IPS-18a (cell line): Measurements from ENCODE around the gene INSYN2B.

Experiments used
- H3K27ac ChIP-seq: one replicate; pipeline ENCODE4 v1.5.1; 2013; ENCODE audit warnings: low read length
- H3K27me3 ChIP-seq: one replicate; pipeline ENCODE4 v1.6.1; 2013; ENCODE audit warnings: mild to moderate bottlenecking, low read length; ENCODE audit not compliant: control insufficient read depth, insufficient read depth
- H3K36me3 ChIP-seq: one replicate; pipeline ENCODE4 v1.6.1; 2013; ENCODE audit warnings: low read depth, low read length; ENCODE audit not compliant: control insufficient read depth
- H3K4me1 ChIP-seq: one replicate; pipeline ENCODE4 v1.6.1; 2013; ENCODE audit warnings: low read depth, low read length; ENCODE audit not compliant: control insufficient read depth
- H3K4me3 ChIP-seq: one replicate; pipeline ENCODE4 v1.5.1; 2013; ENCODE audit warnings: low read length
- H3K9ac ChIP-seq: one replicate; pipeline ENCODE4 v1.6.1; 2013; ENCODE audit warnings: mild to moderate bottlenecking, low read length, moderate library complexity
- H3K9me3 ChIP-seq: one replicate; pipeline ENCODE4 v1.6.1; 2013; ENCODE audit warnings: low read depth, low read length; ENCODE audit not compliant: control insufficient read depth

INSYN2B gene

DNA sequence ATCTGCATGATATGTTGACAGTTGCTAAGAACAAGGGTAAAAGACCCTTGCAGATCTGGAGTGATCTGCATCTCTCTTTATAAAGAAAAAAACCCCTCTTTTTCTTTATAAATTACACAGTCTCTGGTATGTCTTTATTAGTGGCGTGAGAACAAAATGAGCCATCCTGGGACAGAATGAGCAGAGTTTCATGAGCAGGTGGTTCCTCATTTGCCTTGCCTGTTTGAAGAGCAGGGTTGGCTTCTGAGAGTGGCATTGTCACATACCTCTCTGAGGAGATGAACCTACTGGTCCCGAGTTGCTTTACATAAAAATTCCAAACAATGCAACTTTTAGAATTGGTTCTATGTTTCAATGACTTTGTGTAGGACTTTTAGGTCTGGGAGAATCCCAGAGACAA is 94.3 kb downstream of the INSYN2B start:
- Histone ChIP-seq H3K9ac (no peak overlapping the region), H3K9me3 (no peaks in the 10 kb centered on the region), H3K4me3 (no peak overlapping the region), H3K27me3 (no peaks in the 10 kb centered on the region), H3K4me1 (no peaks in the 10 kb centered on the region), H3K36me3 (no peaks in the 10 kb centered on the region), H3K27ac (no peak overlapping the region)

DNA sequence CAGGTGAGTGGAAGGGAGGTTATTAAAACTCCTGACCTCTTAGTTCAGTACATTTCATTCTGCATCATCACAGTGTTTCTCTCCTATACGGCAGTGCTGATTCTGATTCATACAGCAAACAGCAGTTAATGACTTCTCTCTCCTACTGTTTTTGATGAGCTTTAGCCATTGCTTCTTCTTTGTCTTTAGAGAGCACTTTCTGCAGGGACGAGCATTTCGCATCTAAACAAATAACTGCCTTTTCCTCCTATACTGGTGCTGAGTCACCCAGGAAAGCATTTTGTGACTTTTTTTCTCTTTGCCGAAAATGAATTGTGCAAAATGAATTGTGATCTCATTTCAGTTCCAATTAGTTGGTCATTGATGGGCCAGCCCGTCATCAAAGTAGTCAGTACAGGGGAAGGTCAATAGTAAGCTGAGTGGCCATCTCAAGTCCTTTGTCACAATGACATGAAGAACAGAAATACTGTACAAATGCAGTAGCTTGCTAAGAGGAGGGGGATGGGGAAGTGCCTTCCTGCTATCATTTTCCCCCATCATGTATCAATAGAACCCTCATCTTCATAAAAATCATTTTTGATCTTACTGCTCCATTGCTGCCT is 98.5 kb downstream of the INSYN2B start:
- Histone ChIP-seq H3K4me3 (no peak overlapping the region), H3K9me3 (no peaks in the 10 kb centered on the region), H3K4me1 (no peaks in the 10 kb centered on the region), H3K9ac (no peak overlapping the region), H3K27me3 (no peaks in the 10 kb centered on the region), H3K27ac (no peak overlapping the region), H3K36me3 (no peaks in the 10 kb centered on the region)

DNA sequence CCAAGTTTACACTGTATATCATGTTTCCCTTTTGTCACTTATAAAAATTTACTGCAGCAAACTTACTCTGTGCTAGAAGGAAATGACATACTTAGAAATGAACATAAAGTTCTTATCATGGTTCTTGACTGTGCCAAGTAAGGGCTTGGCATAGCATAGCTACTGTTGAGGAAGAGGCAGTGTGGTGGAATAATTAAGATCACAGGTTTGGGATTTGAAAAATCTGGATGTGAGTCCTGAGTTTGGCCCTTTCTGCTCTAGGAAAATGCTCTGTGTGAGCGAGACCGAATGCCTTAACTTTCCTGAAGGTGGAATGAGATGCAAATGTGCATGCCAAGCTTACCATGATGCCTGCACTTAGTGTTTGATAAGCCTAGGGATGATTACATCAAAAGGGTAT is 99.5 kb downstream of the INSYN2B start:
- Histone ChIP-seq H3K4me1 (no peaks in the 10 kb centered on the region), H3K36me3 (no peaks in the 10 kb centered on the region), H3K9me3 (no peaks in the 10 kb centered on the region), H3K27me3 (no peaks in the 10 kb centered on the region), H3K4me3 (no peak overlapping the region), H3K9ac (no peak overlapping the region), H3K27ac (no peak overlapping the region)

DNA sequence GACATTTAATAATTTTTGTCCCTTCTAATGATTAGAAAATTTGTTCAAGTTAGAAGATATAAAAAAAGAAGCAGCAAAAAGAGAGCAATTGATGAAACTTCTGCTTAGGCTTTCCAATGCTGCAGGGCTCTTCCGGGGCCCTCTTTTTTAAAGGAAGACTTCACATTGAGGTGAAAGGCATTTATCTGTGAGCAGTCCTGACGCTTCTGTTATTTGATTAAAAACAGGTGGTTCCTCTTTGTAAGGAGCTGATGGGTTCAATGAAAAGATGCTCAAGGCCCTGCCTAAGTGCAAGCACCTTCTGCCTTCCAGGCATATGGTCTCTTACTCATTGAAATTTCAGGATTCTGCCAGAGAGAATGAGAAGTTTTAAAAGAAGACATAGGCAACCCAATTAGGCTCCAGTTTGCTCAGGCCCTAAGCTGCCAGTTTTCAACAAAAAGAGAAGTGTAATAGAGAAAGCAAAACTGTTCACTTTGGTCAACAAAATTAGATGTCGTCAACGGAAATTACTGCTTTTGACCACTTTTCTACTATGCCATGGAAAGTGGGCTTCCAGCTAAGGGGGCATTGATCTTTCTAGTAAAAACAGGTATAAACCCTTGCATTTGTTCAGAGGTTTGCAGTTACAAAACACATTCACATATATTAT is 100.2 kb downstream of the INSYN2B start:
- no peak overlapping the region for H3K27ac ChIP-seq
- no peak overlapping the region for H3K4me3 ChIP-seq
- H3K9me3 ChIP-seq: no peaks in the 10 kb centered on the region
- H3K36me3 ChIP-seq: no peaks in the 10 kb centered on the region
- no peaks in the 10 kb centered on the region for H3K27me3 ChIP-seq
- no peaks in the 10 kb centered on the region for H3K4me1 ChIP-seq
- H3K9ac ChIP-seq: no peak overlapping the region

DNA sequence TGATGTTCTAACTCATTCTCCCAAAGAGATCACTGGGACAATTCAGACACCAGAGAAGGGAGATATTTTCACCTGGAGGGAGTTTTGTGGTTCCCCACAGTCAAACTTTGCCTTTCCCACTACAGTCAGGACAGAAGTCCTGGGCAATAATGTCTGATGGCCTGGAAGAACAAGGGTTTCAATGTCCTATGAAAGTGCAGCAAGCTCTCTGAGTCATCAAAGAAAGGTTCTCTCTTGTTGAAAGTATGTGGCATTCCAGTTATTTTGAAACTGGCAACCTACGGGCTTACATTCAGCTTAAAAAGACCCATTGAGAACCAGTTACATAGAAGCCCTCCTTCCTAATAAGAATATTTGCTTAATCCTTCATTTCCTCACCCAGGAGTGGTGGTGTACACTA is 103.9 kb downstream of the INSYN2B start:
- H3K27me3 ChIP-seq: no peaks in the 10 kb centered on the region
- no peak overlapping the region for H3K4me3 ChIP-seq
- H3K27ac ChIP-seq: no peak overlapping the region
- no peaks in the 10 kb centered on the region for H3K9me3 ChIP-seq
- H3K9ac ChIP-seq: no peak overlapping the region
- H3K4me1 ChIP-seq: no peaks in the 10 kb centered on the region
- no peaks in the 10 kb centered on the region for H3K36me3 ChIP-seq

DNA sequence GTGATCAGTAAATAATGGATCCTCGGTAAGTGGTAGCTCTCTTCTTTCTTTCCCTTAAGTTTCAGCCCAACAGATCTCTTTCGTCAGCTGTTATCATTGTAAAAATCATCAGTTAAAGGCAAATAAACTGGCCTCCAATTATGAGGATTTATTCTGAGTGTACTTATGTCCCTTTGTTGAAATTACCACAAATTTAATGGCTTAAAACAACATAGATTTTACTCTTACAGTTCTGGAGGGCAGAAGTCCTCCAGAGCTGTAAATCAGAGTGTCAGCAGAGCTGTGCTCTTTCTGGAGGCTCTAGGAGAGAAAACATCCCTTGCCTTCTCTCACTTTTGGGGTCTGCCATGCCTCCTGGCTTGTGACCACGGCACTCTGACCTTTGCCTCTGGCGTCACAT is 104.6 kb downstream of the INSYN2B start:
- Histone ChIP-seq H3K9ac (no peak overlapping the region), H3K36me3 (no peaks in the 10 kb centered on the region), H3K4me3 (no peak overlapping the region), H3K27me3 (no peaks in the 10 kb centered on the region), H3K4me1 (no peaks in the 10 kb centered on the region), H3K9me3 (no peaks in the 10 kb centered on the region), H3K27ac (no peak overlapping the region)

DNA sequence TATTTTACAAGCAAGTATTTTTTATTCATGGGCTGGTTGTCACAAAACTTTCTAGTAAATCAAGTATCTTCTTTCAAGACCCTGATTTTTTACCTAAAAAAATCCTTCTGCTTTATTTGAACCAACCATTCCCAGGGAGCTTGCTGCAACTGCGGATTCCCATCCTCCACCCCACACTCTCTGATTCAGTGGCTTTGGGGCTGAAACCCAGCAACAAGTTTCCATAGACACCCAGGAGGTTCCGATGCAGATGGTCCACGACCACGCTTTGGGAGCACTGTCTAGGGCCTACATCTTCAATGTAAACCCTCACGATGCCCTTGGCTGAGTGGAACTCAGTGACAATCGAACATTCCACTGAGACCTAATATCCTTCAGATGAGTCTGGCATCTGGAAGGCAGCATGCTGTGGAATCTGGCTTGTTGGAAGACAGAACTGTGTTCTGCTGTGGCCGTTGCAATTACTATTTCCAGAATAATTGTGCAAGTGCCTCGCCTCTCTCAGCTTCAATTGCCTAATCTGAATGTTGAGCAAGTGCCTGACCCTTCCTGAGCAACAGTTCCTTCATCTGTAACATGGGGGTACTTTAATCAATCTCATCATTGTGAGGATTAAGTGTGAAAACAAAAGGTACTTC is 105.1 kb downstream of the INSYN2B start:
- Histone ChIP-seq H3K36me3 (no peaks in the 10 kb centered on the region), H3K9ac (no peak overlapping the region), H3K9me3 (no peaks in the 10 kb centered on the region), H3K4me1 (no peaks in the 10 kb centered on the region), H3K4me3 (no peak overlapping the region), H3K27me3 (no peaks in the 10 kb centered on the region), H3K27ac (no peak overlapping the region)

DNA sequence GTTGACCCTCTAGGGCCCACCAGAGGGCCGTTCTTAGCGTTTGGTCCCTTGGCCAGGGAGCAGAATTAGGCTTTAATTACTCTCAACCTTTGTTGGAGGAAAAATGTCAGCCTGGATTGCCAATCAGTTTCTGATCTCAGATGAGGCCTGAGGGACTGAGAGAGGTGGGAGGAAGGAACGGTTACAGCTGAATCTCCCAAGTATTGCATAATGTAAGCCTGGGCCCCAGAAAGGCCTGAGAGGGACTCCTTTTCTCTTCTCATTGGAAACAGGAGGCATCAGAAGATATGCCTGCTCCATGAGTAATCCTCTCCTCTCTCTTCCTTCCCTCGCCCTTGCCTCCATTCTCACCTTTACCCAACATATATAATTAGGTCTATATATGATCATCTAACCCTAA is 105.7 kb downstream of the INSYN2B start:
- no peak overlapping the region for H3K9ac ChIP-seq
- H3K4me1 ChIP-seq: no peaks in the 10 kb centered on the region
- no peaks in the 10 kb centered on the region for H3K9me3 ChIP-seq
- no peak overlapping the region for H3K27ac ChIP-seq
- no peak overlapping the region for H3K4me3 ChIP-seq
- no peaks in the 10 kb centered on the region for H3K27me3 ChIP-seq
- no peaks in the 10 kb centered on the region for H3K36me3 ChIP-seq

DNA sequence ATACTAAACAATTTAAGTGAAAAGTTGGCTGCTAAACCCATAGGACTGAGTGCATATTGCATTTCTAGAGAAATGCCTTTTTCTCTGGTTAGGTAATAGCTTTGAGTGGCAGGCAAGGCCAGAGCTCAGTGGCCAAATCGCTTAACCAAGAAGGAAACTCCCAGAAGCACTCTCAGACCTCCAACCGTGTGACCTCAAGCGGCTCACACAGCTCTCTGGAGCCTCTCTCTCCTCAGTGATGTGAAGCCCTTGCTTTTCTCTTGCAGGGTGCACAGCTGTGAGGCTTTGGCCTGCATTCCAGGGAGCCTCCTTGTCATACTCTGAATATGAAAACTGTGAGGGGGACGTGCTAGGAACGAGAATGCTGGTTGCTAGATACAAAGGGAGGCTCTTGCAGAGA is 106.7 kb downstream of the INSYN2B start:
- Histone ChIP-seq H3K27me3 (no peaks in the 10 kb centered on the region), H3K9ac (no peak overlapping the region), H3K36me3 (no peaks in the 10 kb centered on the region), H3K4me1 (peaks cover 9% of the 10 kb centered on the region), H3K9me3 (no peaks in the 10 kb centered on the region), H3K4me3 (no peak overlapping the region), H3K27ac (no peak overlapping the region)

DNA sequence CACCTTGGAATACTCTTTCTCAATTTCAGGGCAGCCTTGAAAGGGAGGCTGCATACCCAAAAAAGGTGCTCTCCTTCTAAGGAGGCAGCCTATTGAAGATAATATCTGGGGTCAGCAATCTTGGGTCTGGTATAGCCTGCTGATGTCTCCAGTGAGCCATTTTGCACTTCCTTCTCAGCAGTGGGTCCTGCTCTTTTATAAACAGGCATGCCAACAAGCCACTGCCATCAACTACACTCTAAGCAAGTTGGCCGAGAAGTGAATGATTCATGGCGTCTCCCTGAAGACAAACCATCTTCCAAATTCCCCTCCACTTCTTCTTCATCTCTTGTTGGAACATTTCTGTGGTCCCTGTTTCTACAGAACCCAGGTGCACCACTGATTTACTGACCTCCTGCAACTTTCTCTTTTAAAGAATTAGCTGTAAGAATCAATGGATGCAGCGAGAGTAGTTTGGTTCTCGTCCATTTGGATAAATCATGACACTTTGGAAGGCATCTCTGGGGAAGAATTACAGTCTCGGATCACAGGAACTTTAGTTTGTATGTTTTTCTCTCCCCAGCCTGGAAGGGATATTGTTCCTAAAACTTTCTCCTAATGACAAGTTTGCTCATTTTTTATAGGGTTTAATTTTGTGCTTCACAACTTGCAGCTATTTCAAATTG is 108.3 kb downstream of the INSYN2B start:
- Histone ChIP-seq H3K27me3 (no peaks in the 10 kb centered on the region), H3K36me3 (no peaks in the 10 kb centered on the region), H3K27ac (no peak overlapping the region), H3K4me3 (no peak overlapping the region), H3K9ac (no peak overlapping the region), H3K4me1 (peaks cover 9% of the 10 kb centered on the region), H3K9me3 (no peaks in the 10 kb centered on the region)

DNA sequence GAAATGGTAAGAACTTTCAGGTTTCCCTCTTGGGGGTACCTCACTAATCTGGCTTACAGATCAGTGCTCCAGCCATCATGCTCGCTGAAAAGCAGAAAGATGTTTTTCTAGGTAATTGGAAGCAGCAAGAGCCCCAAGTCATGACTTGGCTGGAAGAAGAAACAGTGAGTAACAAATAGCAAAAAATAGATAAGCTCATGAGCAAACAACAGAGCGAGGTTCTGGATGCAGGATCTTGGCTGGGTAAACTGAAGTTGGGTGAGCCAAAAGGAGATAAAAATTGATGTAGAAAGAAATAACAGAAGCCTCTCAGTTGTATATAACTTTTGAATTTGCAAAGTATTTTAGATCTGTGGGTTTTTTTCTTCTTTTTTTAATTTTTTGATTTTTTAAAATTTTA is 110.1 kb downstream of the INSYN2B start:
- Histone ChIP-seq H3K9ac (no peak overlapping the region), H3K4me1 (peaks cover 9% of the 10 kb centered on the region), H3K27ac (no peak overlapping the region), H3K27me3 (no peaks in the 10 kb centered on the region), H3K4me3 (no peak overlapping the region), H3K9me3 (no peaks in the 10 kb centered on the region), H3K36me3 (no peaks in the 10 kb centered on the region)
